ENCODE data around the gene ANKRD33B.

DNA sequence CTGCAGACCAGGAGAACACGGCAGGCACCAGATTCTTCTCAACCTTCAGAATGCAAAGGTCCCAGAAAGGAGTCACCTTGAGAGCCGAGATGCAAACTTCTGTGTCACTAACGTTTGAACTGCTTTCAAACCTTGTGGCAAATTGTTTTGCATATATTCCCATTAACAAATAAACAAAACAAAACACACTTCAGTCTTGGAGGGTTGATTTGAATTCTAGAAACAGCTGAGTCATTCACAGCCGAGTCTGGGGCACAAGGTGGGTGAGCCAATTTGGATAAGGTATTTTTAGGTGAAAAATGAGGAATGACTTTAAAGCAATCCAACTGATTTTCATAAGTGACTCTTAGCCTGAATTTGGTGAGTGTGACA is 38.8 kb upstream of the ANKRD33B start:
- TF ChIP-seq, protein P1, sequence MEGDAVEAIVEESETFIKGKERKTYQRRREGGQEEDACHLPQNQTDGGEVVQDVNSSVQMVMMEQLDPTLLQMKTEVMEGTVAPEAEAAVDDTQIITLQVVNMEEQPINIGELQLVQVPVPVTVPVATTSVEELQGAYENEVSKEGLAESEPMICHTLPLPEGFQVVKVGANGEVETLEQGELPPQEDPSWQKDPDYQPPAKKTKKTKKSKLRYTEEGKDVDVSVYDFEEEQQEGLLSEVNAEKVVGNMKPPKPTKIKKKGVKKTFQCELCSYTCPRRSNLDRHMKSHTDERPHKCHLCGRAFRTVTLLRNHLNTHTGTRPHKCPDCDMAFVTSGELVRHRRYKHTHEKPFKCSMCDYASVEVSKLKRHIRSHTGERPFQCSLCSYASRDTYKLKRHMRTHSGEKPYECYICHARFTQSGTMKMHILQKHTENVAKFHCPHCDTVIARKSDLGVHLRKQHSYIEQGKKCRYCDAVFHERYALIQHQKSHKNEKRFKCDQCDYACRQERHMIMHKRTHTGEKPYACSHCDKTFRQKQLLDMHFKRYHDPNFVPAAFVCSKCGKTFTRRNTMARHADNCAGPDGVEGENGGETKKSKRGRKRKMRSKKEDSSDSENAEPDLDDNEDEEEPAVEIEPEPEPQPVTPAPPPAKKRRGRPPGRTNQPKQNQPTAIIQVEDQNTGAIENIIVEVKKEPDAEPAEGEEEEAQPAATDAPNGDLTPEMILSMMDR (IDR thresholded peaks at IDR 0.05) = no peak
- TF ChIP-seq POLR2A (IDR thresholded peaks at IDR 0.05) (no peak), POLR2AphosphoS5 (IDR thresholded peaks at IDR 0.05) (no peak), EP300 (IDR thresholded peaks at IDR 0.05) (no peak)
